OCI-LY3 (cell line): ENCODE results near the gene AMDHD2.

Experiments used
- CTCF ChIP-seq: fragments of 200-600, 300-600 bp; sonication (generic); IDR thresholded peaks from 2 replicates; pipeline ENCODE4 v1.5.1; 2014; ENCODE audit warnings: antibody characterized with exemption, low read length, low read depth
- EZH2phosphoT487 ChIP-seq: fragments of 200-600 bp; shearing (Covaris generic); IDR thresholded peaks from 2 replicates; pipeline ENCODE4 v1.6.1; 2018; ENCODE audit warnings: antibody characterized with exemption, mixed run types, low read depth

- no peak for TF ChIP-seq CTCF
- TF ChIP-seq EZH2phosphoT487 = no peak
These were observed 38.5 kb upstream of the AMDHD2 start for GRCh38 chr16:2481676-2482075.
